HG03432 (cell line): ENCODE results near the gene KCTD20.

Experiments
- ATAC-seq: cut with Tn5 transposase; IDR thresholded peaks from one replicate; pipeline ENCODE4 v1.9.1; 2021; ENCODE audit warnings: mild to moderate bottlenecking, moderate library complexity; ENCODE audit not compliant: unreplicated experiment

KCTD20 gene

GRCh38 chr6:36525346-36525745, 82.5 kb downstream of the KCTD20 start:
- no peak for ATAC-seq

GRCh38 chr6:36526066-36526465, 83.3 kb downstream of the KCTD20 start:
- no peak for ATAC-seq

GRCh38 chr6:36533321-36533720, 90.5 kb downstream of the KCTD20 start:
- ATAC-seq: no peak

GRCh38 chr6:36536873-36537547, 94.2 kb downstream of the KCTD20 start:
- ATAC-seq: no peak

- ATAC-seq: no peak
These were observed 97.2 kb downstream of the KCTD20 start for GRCh38 chr6:36539814-36540568.
